Renal pelvis (tissue), 4 donors: ENCODE data around the gene RASA3. TPM values are rescaled to one million over a fixed set of nuclear protein-coding genes. Genes with fewer than 3 reads are reported as not detected.
"Not testable (repeated sequence)": the region's sequence is repeated elsewhere in the genome, so short reads cannot be mapped to it uniquely, and the experiment has no call there.

Source experiments
- DNase-seq: peaks from one replicate; pipeline ENCODE4 v3.0.0-alpha.2; 2013
- polyA plus RNA-seq, 3 donors: library from polyadenylated mRNA; unstranded; fragments of 120-200 nt; gene quantifications; one replicate each; pipeline ENCODE4 v1.2.1, GENCODE V29; 2013; ENCODE audit not compliant: insufficient read length in 3 of 3

The RASA3 gene
- polyA plus RNA-seq, 3 donors: 11.3 to 13.4 (median 12.1) TPM

DNA sequence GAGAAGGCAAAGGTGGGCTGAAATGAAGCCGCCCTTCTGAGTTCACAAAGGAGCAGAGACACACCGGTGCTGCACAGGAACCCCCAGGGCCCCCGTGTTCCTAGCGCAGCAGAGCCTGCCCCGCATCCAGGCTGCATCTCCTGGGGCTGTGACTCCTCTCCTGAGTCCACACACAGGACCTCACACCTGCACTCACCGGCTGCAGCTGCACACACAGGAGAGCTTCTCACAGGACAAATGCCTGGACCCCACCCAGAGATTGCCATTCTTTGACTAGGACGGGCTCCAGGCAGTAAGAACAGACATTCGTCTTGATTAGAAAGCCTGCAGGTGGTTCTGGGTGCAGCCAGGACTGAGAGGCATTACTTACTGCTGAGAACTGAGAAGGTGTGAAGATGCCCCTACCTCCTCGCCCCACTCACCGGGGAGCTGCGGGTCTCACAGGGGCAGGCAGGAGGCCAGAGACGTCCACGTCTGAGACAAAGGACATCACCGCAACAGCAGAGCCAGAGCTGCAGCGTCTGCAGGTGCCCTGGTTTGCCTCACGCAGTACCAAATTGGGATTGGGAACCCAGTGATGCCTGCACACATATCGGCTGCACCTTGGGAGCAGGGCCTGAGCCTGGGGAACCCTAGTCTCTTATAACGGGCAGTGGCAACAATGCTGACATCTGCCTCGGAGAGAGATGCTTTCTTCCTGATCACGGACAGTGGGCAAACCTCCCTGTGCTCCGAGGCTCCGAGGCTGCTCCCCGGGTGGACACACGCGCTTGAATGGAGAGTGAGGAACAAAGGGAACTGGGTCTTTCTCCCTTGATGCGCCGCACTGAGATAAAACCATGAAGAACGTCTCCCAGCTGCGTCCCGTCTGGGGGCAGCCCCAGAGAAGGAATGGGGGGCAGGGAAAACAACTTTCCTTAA, 50.4 kb downstream of the RASA3 start:
- DNase-seq: no peak

DNA sequence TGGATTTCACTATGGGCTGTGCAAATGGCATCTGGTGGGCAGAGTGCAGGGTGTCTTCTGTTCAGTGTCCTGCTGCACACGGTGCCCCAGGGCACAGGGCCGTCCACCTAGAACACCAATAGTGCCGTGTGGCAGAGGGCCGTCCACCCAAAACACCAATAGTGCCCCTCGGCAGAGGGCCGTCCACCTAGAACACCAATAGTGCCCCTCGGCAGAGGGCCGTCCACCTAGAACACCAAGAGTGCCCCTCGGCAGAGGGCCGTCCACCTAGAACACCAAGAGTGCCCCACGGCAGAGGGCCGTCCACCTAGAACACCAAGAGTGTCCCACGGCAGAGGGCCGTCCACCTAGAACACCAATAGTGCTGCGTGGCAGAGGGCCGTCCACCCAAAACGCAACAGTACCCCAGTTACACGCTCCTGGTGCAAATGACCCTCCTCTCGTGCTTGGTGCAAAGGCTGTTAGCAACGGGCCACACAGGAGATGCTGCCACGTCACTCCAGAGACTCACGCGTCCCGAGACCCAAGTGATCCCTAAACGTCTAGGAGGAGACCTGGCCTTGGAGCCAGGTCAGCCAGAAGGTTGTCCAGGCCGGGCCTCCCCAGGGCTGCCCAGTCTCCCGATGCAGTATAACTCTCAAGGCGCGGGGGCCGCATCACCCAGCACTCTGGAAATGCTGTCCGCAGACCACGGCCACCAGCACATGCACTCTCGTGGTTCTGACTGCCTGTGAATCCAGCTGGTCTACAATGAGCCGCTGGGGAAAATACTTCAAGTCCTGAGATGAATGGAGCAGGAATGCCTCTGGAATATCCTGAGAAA, 51.5 kb downstream of the RASA3 start:
- no peak for DNase-seq

DNA sequence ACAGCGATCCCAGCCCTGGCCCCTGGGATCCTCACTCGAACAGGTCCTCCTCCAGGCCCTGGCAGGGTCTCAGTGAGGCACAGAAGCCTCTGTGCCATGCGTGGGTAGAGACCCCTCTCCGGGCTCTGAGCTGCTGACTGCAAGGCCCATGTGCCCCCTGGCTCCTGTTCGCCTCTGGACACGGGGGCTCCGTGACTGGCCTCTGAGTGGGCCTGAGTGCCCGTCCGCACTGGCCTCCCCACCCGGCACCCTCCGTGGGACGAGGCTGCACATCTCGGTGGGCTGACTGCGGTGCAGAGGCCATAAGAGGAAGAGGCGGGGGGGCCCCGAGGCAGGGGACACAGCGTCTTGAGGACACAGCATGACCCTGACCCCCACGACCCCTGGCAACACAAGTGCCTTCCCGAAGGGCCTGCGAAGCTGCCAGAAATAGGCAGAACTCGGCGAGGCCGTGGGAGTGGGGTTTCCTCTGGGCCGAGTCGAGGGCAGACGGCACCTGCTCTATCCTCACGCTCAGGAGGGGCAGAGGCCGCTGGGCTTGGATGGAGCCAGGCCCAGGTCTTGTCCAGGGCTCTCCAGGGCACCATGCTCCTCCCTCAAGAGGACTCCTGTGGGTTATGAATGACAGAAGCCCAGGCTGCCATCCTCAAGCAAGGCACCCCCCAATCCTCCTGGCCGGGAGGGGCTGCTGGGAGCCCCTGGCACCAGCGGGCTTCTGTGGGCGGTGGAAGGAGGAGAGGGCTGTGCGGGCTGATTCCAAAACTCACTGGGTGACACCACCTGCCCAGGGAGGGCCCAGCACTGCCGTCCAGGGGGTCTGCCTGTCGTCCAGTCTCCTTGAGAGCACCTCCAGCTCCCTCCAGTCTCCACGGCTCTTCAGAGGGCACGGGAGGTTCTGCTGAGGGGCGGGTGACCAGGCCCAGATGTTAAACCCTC, 52.6 kb downstream of the RASA3 start:
- DNase-seq: no peak

DNA sequence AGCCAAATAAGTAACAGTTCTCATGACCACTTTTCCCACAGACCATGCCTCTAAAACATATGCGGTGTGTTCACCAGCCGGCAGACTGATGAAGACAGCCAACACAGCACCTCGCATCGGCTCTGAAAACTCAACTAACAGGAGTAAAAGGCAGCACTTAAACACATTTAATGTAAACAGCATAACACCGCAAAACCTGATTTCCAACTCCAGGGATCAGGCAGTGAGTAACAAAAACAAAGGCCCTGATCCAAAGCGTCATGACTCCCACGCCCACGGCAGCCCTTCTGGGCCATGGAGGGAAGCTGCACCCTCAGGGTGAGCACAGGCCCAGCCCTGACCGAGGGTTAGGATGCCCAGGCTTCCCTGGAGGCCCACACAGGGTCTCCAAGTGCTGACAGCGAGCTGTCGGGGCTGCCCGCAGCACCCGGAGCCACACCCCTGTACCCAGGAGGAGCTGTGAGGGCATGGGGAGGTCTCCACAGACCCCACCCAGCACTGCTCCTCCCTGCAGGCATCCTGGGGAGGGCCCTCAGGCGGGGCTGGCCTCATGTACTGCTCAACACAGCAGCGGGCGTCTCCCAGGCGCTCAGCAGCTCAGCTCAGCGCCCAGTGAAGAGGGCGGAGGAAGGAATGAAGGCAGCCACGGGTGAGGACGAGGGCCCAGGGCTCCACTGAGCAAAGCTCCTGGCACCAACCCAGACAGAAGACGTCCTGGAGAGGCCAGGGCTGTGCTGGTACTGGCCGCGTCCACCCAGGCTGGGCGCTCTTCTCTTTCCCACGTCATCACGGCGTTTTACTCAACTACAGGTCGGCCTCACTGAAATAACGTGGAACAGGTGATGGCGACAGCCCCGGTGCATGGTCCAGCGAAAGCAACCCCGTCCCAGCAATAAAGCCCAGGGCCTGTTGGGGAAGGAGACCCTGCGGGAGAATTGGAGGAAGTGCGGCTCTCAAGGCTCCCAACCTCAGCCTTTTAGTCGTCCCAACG, 53.7 kb downstream of the RASA3 start:
- no peak for DNase-seq

DNA sequence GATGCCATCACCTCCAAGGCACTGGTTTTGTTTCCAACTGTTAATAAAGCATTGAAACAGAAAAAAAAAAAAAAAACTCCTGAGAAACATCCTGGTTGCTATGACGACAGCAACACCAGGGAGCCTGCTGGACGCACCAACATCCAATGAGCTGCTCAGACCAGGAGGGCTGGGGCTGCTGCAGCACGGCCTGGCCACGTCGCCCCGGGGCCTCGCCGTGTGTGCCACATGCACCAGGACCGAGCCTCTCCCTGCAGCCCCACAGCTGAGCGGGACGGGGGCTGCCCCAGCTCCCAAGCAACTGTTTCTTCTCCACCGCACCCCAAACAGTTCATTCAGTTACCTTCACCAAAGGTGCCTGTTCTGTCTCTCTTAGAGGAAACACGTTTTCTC, 54.5 kb downstream of the RASA3 start:
- peak; percentile 51 for DNase-seq

DNA sequence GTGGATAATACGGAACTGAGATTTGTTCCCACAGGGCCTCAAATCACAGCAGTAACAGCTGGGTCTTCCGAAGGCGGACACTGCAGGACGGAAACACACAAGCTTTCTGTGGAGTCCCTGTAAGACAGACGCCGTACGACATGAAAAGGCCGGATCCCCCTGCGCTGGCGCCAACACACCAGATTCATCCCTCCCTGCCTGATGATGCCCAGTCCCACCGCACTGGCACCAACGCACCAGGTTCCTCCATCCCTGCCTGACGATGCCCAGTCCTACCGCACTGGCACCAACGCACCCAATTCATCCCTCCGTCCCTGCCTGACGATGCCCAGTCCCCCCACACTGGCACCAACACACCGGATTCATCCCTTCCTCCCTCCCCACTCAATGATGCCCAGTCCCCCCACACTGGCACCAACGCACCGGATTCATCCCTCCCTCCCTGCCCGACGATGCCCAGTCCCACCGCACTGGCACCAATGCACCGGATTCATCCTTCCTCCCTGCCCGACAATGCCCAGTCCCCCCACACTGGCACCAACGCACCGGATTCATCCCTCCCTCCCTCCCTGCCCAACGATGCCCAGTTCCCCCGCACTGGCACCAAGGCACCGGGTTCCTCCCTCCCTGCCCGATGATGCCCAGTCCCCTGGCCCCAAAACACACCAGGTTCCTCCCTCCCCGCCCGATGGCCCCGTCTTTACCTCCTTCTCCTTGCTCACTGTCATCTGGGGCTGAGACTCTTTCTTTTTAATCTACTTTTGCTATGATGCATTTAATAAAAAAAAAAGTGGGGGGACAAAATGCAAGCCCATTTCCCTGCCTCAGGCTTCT, 55.1 kb downstream of the RASA3 start:
- no peak for DNase-seq

DNA sequence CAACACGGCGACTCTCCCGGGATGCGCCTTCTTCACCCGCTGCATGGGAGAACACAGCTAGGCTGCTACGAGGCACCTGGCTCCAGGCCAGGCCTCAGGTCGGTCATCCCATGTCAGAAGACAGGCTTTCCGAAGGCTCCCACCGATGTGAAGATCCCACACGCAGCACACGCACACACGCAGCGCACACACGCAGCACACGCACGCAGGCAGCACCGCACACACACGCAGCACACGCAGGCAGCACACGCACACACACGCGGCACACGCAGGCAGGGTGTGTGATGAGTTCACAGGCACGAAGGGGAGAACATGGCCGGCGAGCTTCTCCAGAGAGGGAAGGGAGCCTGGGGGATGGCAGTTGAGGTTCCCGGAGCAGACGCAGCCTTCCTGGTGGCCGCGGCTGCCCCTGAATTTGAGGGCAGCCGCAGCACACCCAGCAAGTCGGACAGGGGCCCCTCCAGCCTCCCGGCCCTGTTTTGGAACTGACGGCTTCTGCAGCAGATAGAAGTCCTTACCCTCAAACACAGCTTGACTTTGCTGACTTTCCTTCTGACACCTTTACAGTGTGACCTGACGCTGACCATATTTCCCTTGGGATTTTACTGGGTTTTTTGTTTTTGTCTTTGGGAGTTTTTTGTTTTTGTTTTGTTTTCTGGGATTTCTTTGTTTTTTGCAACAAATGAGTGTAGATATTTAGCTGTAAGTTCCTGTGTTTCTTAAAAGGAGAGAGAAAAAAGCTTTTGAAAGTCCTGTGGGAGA, 55.9 kb downstream of the RASA3 start:
- no peak for DNase-seq

DNA sequence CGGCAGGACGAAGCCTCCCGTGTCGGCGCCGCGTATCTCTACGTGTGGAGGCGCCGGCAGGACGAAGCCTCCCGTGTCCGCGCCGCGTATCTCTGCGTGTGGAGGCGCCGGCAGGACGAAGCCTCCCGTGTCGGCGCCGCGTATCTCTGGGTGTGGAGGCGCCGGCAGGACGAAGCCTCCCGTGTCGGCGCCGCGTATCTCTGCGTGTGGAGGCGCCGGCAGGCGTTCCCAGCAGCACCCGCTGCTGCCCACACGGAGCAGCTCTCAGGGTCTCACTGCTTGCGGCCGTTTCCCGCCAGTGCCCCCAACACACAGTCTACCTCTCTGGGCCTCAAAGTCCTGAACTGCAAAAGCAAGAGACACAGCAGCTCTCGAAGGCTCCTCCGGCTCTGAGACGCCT, 56.6 kb downstream of the RASA3 start:
- not testable (repeated sequence) for DNase-seq

DNA sequence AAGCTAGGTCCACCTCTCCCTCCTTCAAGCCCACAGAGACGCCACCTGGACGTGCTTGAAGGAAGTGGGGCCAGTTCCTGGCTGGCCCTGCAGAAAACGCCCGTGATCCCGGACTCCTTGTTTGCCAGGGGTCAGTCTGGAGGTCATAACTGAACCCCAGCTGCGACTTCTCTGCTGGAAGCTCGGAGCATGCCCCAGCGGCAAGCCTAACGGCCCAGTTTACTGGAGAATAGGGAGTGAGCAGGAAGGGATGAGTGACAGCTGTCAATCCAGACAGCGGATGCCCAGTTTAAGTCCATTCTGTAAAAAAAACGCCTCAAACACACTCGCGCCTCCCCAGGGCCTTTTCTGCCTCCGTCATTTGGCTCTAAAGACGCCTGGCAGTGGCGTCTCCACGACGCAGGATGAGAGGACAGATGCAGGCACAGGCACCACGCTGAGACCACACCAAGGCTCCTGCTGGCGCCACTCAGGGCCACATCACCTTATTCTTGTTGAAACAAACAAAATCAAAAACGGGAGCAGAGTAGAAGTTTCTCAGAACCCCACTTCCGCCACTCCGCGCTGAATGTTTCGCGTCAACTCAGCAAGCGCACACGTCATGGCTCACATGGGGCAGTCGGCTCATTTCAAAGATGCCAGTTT, 57.6 kb downstream of the RASA3 start:
- DNase-seq: no peak

DNA sequence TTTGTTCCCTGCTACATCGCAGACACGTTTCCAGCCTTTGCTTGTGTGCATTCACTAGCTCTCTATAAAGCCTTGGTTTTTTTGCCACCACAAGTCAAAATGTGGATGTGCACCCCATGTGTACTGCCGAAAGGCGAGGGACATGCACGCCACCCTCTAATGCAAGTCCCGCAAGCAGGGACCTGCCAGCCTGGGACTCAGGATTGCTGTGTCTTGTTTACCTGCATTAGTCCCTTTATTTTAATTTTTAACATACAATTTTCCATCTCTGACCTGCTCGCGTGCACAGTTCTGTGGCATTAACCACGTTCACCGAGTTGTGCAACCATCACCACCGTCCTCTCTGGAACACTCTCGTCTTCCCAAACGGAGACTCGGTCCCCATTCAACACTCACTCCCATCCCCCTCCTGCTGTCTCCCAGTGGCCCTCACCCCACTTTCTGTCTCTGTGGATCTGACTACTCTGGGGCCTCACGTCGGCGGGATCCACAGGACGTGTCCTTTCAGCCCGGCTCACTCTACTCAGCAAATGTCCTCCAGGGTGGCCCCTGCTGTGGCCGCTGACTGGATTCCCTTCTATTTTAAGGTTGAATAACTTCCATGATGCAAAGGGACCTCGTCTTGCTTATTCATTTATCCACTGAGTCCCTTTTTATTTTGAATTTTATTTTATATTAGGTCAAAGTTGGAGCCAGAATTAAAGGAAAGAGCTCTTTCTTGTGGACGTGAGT, 58.4 kb downstream of the RASA3 start:
- no peak for DNase-seq

DNA sequence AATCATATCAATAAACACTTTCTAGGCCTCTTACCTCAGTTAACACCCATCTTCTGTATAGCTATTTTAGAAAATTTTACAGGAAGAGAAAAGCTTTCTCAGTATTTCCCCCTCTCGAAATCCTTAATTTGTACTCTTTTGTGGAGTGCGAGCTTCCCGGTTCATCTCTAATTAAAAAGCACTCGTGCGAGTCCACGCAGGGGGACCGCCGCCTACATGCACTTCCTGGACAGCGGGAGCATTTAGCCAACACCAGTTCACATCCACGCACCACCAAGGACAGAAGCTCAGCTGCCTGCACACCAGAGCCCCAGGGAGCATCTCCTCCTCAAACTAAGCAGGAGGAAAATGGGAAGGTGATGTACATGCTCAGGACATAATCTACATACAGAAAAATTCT, 60.0 kb downstream of the RASA3 start:
- DNase-seq: no peak

DNA sequence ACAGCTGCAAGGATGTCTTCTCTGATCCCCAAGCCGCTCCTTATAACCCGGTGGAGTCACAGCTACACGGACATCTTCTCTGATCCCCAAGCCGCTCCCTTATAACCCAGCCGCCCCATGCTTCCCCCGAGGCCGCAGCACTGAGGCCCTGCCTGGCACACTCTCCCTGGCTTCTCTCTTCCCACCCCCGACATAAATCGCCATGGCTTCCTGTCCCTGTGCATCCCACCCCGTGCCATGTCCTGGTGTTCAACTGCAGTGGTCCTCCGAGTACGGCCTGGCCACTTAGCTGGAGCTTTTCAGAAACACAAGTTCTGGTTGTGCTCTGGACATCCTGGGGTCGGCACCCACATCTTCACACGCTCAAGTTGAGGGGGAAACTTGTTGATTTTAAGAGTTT, 60.4 kb downstream of the RASA3 start:
- DNase-seq: no peak

DNA sequence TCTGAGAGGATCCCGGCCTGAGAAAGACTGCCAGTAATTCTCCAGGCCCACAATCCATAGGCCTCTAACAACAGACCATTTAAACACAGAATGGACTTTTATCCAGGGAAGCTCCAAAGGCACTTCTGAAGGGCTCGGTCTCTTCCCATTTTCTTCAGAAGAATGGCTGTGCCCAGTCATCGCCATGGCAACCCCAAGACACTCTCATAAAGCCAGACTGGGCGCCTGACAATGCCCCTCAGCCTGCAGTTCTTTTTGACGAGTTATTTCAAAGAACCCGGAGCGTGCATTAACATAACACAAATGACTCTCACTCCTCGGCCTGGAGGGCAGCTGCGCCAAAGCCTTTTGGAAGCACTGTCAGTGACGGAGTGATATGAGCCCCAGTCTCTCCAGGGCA, 61.0 kb downstream of the RASA3 start:
- DNase-seq: no peak

DNA sequence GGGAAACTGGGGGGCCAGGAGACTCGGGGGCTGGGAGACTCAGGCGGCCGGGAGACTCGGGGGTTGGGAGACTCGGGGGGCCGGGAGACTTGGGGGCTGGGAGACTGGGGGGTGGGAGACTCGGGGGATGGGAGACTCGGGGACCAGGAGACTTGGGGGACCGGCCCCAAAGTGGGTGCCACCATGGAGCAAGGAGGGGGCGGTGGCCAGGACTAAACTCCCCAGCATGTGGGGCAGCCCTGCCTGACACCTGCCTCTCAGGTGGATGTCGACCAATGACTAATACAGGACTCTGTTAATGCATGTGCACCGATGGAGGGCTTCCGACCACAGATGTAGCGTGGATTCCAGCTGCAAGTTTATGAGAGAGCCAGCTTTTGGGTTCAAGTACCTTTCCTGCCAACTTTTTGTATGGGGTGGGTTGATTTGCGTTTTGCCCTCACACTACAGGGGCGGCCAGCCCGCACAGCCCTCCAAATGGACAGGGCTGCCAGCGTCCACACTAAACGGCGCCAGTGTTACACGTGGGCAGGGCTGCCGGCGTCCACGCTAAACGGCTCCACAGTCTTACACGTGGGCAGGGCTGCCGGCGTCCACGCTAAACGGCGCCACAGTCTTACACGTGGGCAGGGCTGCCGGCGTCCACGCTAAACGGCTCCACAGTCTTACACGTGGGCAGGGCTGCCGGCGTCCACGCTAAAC, 62.2 kb downstream of the RASA3 start:
- DNase-seq: no peak

DNA sequence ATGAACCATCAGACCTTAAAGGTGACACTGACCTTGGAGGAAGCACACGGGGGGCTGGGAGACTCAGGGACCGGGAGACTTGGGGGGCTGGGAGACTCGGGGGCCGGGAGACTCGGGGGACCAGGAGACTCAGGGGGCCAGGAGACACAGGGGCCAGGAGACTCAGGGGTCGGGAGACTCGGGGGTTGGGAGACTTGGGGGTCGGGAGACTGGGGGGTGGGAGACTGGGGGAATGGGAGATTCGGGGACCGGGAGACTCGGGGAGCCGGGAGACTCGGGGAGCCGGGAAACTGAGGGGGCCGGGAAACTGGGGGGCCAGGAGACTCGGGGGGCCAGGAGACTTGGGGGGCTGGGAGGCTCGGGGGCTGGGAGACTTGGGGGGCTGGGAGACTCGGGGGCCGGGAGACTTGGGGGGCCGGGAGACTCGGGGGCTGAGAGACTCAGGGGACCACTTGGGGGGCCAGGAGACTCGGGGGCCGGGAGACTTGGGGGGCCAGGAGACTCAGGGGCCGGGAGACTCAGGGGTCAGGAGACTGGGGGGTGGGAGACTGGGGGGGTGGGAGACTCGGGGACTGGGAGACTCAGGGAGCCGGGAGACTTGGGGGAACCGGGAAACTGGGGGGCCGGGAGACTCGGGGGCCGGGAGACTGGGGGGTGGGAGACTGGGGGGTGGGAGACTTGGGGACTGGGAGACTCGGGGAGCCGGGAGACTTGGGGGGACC, 62.9 kb downstream of the RASA3 start:
- DNase-seq: no peak

DNA sequence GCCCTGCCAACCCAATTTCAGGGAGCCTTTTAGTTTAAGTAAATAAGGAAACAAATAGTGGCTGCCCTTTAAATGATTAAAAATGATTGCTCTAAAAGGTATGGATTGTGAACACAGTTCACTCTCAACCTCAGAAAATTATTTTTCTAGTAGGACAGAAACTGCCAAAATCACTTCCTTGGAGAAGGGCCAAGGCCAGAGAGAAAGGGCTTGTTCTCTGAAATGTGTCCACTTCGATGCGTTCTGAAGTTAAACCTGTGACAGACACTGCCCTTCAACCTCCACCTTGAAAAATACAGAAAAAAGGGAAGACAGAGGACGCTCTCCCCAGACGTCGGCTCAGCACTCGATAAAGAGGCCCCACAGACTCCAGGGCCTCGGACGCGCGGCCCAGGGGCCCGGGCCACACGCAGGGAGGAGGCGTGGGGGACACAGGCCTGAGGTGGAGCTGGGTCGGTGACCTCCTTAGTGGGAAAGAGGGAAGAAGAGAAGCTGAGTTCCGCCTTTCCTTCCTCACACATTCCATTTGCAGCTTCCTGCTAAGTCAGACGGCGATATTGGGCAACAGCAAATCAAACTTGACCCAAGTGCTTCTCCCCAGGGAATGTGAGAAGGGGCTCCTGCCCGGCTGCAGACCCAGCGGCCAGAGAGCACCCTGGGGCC, 63.6 kb downstream of the RASA3 start:
- DNase-seq: no peak
